ENCODE measurements around the gene ZDHHC4.

- no peak for TF ChIP-seq CTCF (IDR thresholded peaks at IDR 0.05)
- TF ChIP-seq POLR2A (IDR thresholded peaks at IDR 0.05): no peak
Observed at GRCh38 chr7:6554848-6555247, 22.4 kb upstream of the ZDHHC4 start.

Measured in Peyer's patch (tissue), 4 donors.